Kasumi-1 (cell line): ENCODE measurements around the gene PSAP.

Source experiments
- DNase-seq, 2 experiments: peaks; one replicate each; lab custom pipeline; 2025; lab: John Stamatoyannopoulos, UW

The PSAP gene

DNA sequence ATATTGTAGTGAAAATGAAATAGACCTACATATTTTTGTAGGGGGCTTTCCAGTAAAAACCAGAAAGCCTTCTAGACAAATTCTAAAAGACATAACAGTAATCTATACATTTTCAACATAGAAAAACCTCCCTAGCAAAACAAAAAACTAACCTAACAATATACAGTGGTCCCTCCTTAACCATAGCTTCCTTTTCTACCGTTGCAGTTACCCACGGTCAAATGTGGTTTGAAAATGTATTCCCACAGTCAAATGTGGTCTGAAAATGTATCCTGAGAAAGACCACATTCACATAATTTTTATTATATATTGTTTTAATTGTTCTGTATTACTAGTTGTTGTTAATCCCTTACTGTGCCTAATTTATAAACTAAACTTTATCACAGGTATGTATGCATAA, 6.4 kb downstream of the PSAP start:
- no peak for DNase-seq

DNA sequence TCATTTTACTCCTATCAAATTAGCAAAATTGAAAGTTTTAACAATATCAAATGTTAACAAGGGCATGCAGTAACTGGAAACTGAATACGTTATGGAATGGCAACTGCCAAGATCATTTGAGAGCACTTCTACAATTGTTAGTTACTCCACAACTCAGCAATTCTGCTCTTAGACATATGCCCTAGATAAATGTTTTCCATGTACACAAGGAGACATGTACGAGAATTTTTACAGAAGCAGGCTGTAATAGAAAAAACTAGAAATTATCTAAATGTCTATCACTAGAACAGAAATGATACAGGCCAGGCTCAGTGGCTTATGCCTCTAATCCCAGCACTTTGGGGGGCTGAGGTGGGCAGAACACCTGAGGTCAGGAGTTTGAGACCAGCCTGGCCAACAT, 7.0 kb downstream of the PSAP start:
- no peak for DNase-seq

DNA sequence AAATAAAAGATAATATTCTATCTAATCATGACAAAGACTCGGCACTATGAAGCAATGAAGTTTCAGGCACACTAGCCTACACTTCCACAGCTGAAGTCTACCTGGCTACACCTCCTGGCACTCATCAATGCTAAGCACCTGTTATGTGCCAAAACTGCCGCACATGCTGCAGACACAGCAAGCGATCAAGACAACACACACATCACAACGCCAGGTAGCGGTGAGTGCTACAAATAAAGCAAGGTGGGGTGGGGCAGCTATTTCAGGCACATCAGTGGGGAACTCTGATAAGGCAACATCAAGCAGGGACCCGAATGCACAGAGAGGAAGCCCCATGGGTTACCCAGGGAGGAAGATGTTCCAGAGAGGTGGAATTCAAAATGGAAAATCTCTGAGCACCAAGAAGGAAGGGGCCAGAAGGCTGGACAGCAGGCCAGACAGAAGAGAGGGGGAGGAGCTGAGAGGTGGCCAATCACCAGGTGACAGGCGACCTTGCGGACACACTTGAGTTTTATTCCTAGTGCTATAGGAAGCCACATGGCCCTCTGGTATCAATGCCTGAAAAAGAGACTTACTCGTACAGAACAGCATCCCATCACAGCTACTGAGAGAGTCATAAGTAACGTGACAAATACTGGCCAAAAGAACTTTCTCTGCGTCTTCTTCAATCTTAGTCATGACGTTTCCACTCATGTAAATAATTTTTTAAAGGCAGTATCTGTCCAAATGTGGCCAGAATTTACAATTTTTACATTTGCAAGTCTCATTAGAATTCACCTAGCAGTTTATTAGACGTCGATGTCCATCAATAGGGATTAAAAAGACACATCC, 8.0 kb downstream of the PSAP start:
- no peak for DNase-seq

DNA sequence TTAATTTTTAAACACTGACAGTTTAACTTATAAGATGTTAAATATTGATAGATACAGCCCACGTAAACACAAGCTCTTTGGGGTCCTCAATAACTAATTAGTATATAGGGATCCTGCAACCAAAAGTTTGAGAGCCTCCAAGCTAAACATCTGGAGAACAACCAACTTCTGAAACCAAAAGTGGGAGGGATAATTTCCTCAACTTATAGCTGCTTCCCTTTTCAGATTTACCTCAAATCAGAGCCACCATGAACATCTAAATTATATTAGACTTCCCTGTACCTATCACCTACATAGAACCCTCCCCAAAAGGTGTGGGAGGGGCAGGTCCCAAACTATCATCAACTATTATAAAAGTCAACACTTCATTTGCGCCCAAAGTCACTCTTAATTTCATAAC, 8.6 kb downstream of the PSAP start:
- DNase-seq, result no peak

DNA sequence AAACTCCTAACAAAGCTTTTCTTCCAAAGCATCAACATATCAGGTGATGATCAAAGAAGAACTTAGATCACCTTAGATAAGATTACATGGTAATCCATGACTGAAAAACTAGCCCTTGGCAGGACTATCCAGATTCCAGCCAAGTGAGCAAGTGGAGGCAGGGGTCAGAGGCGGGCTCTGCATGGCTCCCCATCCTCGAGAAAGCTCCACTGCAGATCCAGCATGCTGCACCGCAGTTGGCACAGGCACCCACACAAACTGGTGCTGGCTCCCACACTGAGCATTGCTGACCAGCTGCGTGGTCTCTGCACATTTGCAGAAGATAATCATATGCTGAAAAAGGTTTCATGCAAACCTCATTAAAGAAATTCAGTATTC, 10.1 kb downstream of the PSAP start:
- DNase-seq, result no peak

DNA sequence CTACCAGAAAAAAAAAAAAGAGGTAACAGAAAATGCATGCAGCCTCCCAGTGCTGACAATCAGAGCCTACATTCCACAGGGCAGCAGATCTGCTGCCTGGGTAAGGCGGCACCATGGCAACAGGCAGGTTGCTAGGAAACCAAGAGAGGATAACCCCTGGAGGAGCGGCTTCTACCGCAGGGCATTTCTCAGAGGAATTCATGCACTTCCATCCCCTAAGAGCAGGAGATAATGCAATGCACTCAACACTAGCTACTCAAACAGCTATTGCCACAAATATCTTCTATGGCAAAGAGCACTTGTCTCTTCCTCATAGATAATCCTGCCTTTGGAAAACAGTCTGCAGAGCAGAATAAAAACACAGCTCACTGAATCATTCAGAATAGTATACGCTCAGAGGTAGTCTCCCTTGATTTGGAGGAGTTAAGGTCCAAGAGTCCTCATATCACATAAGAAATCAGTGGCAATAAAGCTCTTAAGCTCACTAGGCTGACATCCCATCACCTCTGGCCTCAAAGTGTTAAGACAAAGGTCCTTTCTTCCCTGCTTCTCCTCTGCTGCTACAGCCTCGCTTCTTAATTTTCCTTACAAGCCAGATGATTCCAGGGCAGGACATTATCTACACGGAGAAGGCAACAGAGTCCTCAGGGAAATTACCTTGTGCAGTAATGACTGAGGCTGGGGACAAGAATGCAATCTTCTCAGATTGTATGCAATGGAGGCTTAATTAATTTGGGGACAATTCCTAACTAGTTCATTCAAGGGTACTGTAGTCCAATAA, 10.7 kb downstream of the PSAP start:
- no peak for DNase-seq

DNA sequence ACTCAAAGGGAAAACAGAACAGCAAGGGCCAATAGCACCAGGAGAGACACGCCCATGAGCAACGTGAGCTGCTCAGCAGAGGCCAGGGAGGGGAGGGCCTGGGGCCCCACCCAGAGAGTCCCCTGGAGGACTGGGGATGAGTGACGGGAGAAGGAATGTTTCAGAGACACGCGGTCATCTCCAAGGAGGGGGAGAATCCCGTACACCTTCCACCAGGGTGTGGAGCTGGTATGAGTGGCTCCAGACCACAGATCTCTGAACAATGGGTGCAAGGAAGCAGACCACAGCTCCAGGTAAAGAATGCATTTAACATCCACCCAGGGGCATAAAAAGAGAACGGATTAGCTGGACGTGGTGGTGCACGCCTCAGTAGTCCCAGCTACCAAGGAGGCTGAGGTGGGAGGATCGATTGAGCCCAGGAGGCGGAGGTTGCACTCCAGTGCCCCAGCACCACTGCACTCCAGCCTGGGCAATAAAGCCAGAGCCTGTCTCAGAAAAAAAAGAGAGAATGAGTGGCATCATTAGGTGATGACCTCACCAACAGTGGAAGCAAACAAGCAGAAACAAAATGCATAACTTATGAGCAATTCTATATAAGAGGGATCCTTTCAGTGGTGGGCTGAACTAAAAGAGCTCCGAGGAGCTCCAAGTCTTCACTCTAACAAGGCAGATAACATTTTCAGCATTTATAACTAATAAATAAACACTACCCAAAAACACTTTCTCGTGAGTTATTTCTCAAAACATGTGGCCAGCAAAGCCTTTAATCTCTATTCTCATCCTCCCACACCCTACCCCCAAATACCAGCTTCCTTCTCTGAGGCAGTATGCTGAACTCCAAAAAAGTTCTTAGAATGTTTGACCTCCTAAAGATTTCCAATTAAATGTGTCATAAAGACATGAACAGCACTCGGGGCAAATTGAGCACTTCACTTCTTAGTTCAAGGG, 12.5 kb downstream of the PSAP start:
- DNase-seq, result no peak

DNA sequence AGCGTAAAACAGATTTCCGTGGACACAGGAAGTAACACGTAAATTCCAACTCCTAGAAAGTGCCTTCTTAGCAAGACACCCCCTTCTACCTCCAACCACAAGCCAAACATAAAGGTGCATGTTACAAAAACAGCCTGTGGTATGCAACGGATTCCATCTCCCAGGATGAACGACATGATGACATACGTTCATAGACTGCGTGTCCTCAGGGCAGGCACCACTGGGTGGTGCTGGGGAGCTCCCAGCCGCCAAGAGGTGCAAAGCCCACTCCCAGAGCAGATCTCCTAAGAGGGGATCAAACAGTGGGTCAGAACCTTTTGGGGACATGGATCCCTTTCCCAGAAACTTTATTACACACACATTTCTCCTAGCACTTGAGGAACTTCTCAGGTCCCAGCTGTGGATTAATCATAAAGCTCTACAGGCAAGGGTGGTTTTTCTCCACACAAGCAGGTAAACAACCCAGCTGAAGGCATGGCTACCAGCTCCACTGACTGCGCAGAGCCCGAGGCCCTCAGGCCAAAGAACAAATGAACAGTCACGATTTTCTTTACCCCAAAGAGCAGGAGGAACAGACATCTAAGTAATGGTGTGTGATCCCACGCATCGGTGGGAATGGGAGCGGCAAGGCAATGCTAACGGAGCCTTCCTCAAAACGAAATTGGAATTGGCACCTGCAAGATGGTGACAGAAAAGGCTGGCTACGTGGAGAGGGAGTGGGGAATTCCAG, 13.8 kb downstream of the PSAP start:
- DNase-seq, result peak; percentile 15 to 37

DNA sequence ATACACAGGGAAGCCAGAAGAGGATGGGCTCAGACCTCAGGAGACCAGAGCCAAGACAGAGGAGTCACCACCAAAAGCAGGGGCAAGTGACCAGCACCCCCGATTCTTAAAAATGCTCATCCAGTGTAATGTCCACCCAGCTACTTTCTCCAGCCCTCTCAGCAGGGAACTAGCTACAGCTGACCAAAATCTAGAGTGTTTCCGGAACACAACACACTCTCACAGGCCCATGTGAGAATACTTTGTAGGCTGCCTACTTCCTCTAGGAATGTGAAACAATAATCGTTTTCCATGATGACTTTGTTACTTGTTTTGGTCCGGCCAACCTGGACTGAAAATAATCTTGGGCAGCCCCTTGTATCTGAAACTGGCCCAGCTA, 14.5 kb downstream of the PSAP start:
- DNase-seq, result no peak

DNA sequence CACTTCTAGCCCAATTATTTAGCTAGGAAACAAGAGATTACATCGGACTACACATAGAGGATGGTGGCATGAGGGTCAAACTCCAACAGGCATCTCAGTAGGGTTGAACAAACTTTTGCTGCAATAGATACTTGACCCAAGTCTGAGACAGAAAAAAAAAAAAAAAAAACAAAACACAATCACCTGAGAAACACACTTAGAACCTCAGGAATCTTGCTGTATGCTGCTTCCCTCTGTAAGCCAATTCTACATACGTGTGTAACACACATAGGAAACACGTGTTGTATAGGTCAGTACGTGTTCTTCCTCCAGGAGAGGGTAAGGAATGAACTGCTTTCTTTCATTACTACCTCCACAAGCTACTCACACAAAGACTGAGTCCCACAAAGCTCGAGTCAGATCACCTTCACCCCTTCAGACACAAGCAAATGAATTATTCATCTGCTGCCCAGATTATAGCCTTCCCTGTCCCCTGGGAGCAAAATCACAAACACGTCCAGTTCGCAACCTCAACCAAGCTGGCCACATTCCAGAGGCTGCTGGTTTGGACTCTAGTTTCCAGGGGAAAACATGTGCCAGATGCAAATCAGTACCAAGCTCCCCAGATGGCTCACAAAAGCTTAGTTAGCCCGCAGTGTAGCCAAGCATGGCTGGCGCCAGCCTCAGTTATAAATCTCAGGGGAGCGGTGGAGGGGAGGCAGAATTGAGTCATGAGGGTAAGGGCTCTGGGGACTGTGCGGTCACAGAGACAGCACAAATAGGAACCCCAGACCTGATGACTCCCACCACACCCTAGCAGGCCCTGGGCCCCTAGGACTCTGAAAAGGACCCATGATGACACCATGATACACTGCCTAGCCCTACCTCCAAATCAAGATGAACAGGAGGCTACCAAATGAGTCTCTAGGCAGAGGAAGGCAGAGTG, 15.1 kb downstream of the PSAP start:
- DNase-seq, result no peak

DNA sequence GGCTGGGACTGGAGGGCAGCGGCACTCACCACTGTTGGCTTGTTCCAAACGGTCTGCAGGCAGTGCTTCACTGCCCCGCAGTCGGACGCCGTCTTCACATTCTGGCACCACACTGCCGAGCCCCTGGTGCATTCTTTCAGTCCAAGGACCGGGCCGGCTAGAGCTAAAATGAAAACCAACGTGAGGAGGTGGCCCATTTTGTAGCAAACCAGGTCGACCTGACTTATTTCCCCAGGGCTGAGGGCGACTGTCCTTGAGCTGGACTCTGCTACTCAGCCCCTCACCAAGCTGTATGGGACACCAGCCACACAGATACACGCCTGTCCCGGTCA, 16.7 kb downstream of the PSAP start:
- DNase-seq, result no peak

DNA sequence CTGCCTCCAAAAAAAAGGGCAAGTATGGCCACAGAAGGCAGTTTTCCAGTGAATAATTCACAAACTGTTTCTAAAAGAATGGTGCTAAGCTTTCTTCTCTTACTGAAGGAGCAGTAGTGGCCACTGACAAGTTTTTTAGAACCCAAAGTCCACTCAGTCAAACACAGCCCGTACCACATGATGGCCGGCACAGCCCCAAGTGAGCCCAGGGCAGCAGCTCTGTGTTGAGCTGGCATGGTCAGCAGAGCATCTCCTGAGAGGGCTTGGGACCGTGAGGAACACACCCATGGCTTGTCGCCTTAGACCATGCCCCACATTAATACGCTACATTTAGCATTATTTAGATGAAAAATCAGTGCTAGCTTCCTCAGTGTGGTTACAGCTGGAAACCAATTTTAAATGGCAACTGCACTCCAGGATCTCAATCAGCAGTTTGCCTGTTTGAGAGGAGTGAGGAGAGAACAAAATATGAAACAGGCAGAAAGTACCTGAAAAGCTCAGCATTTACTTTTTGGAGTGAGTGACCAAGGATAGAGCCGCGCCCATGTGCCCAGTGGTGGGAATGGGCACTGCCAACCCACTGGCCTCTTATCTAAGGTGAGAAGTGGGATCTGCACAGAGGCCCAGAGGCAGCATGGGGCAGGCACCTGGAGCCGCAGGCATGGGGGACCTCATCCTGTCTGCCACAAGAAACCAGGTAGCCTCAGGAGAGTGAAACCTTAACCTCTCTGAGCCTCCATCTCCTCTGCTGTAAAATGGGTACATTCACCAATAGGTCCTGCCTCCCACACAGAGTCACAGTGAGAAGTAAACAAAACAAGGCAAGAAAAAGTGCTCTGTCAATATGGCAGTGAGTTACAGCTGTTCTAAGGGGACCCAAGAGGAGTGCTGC, 17.4 kb downstream of the PSAP start:
- DNase-seq, result no peak

DNA sequence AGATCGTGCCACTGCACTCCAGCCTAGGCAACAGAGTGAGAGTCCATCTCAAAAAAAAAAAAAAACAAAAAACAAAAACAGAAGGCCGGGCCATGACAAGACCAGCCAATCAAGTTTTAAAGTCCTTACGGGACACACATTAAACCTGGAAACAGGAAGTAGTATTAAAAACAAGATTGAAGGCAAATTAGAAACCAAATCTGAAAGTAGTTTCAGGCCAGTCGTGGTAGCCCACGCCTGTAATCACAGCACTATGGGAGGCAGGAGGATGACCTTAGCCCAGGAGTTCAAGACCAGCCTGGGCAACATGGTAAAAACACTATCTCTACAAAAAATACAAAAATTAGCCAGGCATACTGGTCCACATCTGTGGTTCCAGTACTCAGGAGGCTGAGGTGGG, 18.1 kb downstream of the PSAP start:
- no peak for DNase-seq

DNA sequence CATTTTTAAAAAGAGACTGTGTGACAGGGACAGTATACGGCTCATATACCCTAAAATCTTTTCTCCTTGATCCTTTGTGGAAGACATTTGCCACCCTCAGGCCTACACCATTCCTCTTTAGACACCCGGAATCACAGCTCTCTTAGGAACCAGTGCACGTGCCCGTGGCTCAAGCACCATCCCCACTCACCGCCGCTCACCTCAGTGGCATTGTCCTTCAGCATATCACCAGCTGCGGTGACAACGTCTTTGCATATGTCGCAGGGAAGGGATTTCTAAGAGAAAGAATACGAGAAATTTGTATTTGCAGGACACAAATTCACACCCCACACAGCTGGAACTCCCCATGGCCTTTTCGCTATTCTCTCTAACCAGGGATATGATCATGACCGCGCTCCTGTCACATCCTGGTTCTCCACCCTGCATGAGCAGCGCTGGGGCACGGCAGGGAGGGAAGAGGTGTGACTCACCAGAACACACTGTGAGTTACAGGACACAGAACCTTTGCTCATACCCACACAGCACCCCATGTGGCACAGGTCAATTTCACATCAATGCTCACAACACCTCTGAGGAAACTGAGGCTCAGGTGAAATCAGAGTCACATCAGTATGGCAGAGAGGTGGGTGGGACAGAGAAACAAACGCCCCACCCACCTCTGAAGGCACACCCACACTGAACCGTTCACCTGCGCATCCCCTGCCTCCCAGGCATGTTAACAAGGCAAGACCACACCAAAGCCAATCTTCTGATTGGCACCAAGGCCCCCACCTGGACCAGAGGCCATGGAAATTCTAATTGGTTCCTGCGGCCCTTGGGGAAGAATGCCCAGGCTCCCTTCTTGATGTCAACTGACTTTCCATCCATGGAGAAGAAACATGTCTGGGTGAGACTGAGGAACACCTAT, 19.2 kb downstream of the PSAP start:
- no peak for DNase-seq

DNA sequence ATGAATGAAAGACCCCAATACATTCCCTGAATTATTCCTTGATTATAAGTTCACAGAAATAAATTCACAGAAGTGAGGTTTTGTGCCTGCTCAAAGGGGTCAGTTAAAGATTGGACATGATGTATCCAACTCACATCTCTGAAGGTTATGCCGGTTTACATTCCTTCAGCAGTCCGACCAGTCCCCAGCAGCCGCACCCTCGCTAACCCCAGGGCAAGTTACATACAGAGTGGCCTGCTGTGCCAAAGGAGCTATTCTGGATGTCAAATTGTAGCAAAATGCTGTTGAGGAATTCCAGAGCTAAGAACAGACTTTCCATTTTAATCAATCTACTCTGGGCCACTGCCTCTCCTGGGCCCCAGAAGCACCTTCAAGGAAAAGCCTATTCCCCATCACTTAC, 20.3 kb downstream of the PSAP start:
- DNase-seq, result no peak

DNA sequence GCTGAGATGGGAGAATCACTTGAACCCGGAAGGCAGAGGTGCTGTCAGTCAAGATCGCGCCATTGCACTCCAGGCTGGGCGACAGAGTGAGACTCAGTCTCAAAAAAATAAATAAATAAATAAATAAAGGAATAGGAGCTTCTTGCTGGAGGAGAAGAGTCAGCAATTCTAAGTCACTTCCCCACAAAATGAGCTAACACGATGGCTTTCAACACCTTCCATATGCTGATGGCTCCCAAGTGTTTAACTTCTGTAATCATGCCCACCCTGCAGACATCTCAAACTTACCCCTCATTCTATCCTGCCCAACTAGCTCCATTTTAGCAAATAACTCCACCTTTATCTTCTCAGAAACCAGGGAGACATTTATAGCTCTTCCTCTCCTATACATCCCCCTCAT, 21.2 kb downstream of the PSAP start:
- no peak for DNase-seq

DNA sequence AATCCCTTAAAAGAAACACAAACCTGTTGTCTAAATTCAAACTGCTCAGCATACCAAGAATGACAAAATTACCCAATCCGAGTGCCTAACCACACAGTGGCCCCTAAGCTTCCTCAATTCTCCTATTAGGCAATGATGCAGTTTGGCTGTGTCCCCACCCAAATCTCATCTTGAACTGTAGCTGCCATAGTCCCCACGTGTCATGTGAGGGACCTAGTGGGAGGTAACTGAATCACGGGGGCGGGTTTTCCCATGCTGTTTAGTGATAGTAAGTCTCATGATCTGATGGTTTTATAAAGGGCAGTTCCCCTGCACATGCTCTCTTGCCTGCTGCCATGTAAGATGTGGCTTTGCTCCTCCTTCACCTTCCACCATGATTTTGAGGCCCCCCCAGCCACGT, 21.9 kb downstream of the PSAP start:
- peak; percentile 77 to 83 for DNase-seq

DNA sequence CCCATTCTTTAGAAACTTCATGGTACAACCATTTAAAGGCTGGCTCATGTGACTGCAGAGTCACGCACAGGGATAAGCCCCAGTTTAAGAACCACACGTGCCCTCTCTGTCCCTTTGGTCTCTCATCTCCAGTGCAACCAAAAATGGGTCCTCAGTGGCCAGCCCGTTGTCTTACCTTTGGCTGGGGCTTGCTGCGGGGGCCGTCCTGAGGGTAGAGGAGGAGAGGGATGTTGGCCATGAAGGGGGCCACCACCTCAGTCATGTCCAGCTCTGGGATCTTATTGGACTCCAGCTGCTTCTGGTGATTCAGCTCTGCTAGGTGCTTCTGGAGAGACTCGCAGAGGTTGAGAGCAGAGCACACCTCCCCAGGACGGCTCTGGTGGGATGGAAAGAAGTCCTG, 22.3 kb downstream of the PSAP start:
- DNase-seq, result no peak

DNA sequence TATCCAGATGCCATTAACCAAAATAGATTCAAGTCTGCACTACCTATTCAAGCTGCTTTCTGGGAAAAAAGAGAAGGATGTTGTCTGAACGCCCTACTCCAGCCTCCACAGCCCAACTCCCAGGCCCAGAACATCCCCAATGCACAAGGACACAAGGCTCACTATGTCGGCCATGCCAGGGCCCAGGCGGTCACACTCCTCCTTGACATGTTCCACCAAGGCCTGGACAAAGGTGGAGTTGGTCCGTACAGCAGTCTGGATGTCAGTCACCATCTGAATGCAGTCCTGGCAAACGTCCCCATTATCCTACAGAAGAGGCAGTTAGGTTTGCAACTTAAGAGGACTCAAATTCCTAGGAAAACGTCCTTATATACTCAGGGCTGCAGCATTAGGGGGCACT, 23.2 kb downstream of the PSAP start:
- DNase-seq, result no peak
